HG02970 (cell line): ENCODE measurements around the gene DPF3.

Experiments used
- ATAC-seq: cut with Tn5 transposase; IDR thresholded peaks from one replicate; pipeline ENCODE4 v1.9.1; 2021; ENCODE audit warnings: mild to moderate bottlenecking, moderate library complexity, moderate number of reproducible peaks; ENCODE audit not compliant: unreplicated experiment, low FRiP score

The DPF3 gene

GRCh38 chr14:72589652-72590051 lies 304.2 kb downstream of the DPF3 start:
- no peak for ATAC-seq

GRCh38 chr14:72588521-72588920 lies 305.4 kb downstream of the DPF3 start:
- ATAC-seq: no peak

- ATAC-seq: no peak
Observed at GRCh38 chr14:72583316-72584272, 310.3 kb downstream of the DPF3 start.

- ATAC-seq: no peak
Observed at GRCh38 chr14:72582582-72582981, 311.3 kb downstream of the DPF3 start.

- no peak for ATAC-seq
Observed at GRCh38 chr14:72578514-72578913, 315.4 kb downstream of the DPF3 start.

- ATAC-seq: no peak
Observed at GRCh38 chr14:72577521-72577920, 316.4 kb downstream of the DPF3 start.

- no peak for ATAC-seq
Observed at GRCh38 chr14:72576258-72576657, 317.6 kb downstream of the DPF3 start.

- ATAC-seq: no peak
Observed at GRCh38 chr14:72574715-72575114, 319.2 kb downstream of the DPF3 start.

- ATAC-seq: no peak
Observed at GRCh38 chr14:72573725-72574417, 320.0 kb downstream of the DPF3 start.
